Raji (cell line): ENCODE measurements around the gene CALN1.

Source experiments
- POLR2A ChIP-seq: IDR thresholded peaks from 2 replicates; pipeline ENCODE4 v1.6.1; 2011; ENCODE audit warnings: low read depth, low read length, control low read depth; ENCODE audit not compliant: insufficient read depth

The CALN1 gene

DNA sequence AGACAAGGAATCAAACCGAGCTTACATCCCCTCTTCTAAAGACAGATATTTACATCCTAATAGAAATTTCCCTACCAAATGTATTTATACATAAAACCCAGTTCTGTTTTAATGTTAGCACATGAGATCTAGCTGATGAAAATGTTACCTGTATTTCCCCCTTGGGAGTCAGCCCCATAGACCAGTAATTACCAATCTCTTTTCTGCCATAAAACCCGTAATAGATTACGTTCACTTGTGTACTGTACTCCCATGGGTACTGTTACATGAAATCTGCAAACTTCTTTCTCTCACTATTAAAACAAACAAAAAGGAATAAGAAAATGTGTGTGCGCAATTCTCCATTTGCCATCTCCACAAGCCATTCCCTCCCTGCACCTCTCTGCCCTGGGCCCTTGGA, 450.9 kb downstream of the CALN1 start:
- TF ChIP-seq POLR2A, result no peak

DNA sequence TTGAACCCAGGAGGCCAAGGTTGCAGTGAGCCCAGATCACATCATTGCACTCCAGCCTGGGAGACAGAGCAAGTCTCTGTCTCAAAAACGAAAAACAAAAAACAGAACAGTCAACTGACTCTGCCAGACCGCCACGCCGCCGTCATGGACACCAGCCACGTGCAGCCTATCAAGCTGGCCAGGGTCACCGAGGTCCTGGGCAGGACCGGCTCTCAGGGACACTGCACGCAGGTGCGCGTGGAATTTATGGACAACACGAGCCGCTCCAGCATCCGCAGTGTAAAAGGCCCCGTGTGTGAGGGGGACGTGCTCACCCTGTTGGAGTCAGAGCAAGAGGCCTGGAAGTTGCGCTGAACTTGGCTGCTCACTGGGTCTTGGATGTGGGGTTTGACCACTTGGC, 470.0 kb downstream of the CALN1 start:
- no peak for TF ChIP-seq POLR2A

DNA sequence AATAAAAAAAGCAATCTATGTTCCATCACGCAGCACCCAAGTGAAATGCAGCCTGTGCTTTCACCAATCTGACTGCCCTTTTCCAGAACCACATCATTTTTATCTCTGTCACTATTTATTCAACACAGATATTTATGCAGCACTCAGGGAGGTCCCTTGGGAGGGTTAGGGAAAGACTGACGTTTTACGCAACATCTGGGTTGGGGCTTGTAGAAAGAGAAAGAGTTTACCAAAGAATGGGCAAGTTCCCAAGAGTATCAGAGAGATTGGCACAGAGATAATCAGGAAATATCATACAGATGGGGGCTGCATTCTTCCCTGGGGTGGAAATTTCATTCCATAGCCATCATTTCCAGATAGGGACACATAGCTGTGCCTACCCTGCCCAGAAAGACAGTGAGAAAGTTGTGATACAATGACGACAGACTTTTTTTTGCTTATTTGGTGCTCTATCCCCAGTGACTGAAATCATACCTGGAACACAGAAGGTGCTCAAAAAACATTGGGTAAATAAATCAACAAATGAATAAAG, 474.2 kb downstream of the CALN1 start:
- no peak for TF ChIP-seq POLR2A

DNA sequence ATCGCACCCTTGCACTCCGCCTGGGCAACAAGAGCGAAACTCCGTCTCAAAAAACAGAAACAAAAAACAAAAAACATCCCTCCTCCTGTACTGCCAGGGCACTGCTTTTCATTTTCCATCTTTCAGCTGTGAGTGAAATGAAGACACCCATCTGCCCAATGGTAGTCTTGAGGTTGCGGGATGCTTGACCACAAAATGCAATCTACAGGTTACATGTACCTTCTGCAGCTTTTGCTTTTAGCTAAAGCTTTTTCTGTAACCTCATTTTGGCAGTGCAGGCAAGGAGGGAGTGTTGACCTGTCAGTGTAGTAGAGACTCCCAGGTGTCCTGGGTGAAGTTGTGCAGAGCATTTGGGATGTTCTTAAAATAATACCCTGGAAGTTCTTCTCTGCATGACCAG, 476.5 kb downstream of the CALN1 start:
- no peak for TF ChIP-seq POLR2A

DNA sequence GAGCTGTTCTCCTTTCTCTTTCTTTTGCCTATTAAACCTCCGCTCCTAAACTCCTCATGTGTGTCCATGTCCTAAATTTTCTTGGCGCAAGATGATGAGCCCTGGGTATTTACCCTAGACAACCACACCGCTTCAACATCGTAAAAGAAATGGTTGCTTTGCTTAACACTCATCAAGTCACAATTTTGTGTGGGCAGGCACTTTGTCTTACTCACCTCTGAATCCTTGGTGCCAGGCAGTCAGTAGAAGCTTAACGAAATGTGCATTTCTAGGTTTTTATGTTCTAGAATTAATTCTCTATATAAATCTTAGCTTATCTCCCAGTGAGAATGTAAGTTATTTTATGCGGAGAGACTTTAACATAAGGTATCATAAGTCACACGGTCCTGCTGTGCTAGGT, 478.7 kb downstream of the CALN1 start:
- no peak for TF ChIP-seq POLR2A

DNA sequence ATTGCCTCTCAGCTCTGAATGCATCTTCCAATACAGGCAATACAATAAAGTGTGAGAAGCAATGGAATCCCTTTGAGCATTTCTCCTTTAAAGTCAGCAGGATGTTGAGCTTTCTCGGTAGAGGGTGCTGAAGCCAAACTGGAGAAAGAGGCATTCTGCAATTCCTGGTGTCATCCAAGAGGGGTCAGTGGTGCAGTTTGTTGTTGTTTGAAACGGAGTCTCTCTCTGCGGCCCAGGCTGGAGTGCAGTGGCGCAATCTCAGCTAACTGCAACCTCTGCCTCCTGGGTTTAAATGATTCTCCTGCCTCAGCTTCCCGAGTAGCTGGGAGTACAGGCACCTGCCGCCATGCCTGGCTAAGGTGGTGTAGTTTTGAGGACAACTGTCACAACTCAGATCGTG, 486.5 kb downstream of the CALN1 start:
- TF ChIP-seq POLR2A, result no peak

DNA sequence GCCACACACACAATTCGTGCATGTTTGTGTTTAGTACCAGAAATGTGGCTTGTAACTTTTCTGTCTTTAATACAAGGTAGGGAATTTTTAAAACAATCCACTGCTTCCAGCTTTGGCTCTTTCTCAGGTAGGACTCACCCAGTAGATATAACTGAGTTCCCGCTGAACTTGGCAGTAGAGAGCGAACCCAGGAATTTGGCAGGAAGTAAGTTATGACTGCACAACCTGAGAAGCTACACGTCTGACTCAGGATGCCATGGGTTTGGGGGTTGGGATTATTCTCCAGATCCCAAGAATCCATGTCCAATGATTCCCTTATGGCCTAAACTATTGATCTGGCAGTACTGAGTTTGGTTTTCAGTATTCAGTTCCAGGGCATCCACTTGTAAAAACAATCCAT, 499.7 kb downstream of the CALN1 start:
- no peak for TF ChIP-seq POLR2A

DNA sequence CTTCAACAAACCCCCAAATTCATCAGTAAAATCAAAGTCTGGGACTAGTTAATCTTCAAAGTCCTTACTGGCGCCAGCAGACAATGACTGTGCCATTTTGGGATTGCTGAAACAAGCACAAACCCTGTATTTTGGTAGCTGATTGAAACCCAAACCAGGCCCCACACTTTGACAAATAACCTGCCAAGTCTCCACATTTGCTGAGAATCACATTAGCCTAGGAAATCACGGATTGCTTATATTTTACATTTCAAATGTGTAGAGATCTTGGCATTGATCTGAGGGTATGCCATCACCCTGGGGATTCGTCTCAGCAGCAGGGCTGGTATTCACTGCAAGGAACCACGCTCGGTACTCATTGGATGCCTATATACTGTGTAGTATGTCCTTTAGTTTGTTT, 501.1 kb downstream of the CALN1 start:
- no peak for TF ChIP-seq POLR2A

DNA sequence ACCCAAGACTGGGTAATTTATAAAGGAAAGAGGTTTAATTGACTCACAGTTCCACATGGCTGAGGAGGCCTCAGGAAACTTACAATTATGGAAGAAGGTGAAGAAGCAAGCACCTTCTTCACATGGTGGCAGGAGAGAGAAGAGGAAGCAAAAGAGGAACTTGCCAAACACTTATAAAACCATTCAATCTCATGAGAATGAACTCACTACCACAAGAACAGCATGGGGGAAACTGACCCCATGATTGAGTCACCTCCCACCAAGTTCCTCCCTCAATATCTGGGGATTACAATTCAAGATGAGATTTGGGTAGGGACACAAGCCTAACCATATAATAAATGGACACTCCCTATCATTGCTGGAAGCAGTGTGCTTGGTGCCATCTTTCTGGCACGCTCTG, 506.3 kb downstream of the CALN1 start:
- TF ChIP-seq POLR2A, result no peak

DNA sequence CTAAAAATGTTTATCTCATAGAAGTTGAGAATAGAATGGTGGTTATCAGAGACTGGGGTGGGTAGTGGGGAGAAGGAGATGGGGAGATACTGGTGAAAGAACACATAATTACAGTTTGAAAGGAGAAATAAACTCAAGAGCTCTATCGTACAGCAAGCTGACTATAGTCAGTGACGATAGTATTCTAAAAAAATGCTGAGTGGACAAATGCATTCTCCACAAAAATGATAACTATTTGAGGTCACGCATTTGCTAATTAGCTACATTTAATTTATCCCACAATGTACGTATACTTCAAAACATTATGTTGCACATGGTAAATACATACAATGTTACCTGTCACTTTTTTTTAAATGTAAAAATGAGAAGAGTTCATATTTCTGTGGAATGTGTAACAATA, 507.7 kb downstream of the CALN1 start:
- no peak for TF ChIP-seq POLR2A

DNA sequence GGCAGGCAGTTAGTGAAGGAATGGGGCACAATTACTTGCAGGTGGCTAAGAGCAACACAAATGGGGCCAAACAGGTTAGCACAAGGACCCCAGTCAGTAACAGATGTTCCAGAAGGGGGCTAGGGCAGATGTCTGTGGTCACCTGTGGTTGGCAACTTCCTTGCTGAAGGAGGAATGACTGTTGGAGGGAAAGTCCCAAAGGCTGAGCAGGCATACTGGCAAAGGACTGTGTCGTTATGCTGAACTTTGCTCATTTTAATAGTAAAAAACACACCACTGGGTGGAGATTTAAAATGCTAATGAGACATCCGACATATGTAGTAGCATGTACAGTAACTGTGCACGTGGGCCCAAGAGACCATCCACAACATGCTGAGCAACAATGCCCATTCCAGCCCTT, 511.6 kb downstream of the CALN1 start:
- no peak for TF ChIP-seq POLR2A

DNA sequence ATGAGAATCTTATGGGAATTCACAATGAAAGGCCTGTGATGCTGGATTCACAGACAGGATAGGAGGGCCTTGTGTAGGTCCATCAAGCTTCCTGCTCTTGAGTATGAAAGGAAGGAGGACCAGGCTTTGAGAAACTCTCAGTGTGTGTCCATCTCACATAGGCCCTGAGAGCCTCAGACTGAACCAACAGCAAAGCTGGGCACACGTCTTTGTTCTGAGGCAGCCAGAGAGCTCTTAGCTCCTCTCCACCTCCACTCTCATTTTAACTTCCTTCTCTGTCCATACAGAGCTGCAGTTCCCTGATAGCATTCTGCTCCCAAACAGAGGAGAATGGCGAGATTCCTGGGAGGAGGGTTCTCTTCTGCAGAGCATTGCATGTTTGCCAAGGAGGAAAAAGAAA, 515.6 kb downstream of the CALN1 start:
- TF ChIP-seq POLR2A, result no peak

DNA sequence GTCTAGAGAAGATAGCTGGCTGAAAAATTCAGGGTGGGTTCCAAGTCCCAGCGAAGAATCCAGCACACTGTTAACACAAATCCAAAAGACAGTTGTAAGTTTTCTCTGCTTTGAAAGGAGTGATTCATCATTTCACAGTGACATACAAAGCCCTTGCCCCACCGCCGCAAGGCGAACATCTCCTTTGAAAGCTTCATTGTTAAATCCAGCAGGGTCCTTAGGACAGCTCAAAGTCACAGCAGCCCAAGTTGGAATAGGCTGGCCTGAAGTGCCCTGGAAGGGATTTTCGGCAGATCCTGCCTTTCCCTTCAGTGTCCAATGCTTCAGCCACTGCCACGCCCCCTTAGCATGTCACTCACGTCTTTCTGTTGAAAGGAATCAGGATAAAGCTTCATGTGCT, 526.1 kb downstream of the CALN1 start:
- TF ChIP-seq POLR2A, result no peak

DNA sequence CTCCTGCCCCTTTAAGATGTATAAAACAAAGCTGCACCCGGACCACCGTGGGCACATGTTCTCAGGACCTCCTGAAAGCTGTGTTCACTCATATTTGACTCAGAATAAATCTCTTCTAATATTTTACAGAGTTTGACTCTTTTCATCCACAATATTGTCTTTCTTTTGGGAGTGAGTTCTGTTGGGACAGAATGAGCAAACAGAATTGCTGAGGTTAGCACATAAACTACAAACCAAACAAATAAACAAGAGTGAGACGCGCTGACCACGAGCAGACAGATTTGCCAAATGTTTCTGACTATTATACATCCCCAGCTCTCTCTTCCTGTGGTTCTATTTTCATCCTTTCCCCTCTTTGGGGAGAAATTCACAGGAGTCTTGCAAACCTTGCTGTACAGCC, 526.7 kb downstream of the CALN1 start:
- no peak for TF ChIP-seq POLR2A

DNA sequence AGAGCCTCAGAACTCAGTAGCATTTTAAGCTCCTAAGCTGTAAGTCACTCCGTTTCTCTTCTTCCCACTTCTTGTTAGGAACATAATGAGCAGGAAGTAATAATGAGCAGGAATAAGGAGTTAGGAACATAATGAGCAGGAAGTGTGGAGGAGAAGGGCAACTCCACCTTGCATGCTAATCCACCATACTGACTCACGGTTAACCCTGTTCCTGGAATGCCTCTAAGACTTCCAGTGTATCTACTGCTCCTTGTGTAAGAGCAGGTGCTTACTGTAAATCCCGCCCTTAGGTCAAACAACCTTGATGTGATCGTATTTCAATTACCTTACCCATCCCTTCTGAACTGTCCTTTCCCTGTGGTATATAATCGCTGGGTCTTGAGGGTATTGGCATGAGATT, 528.7 kb downstream of the CALN1 start:
- TF ChIP-seq POLR2A, result no peak

DNA sequence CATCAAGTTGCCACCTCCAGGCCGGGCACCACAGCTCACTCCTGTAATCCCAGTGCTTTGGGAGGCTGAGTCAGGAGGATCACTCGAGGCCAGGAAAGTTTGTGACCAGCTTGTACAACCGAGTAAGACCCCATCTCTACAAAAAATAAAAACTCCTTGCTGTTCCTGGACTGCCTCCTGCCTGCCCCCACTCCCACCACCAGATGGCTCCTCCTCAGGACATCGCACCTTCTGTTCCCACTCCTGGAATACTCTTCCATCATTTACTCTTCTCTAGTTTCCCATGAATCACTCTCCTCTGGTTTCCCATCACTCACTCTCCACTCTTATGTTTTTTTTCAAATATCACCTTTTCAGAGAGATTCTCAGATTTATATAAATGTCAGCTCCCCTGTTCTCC, 540.7 kb downstream of the CALN1 start:
- no peak for TF ChIP-seq POLR2A

DNA sequence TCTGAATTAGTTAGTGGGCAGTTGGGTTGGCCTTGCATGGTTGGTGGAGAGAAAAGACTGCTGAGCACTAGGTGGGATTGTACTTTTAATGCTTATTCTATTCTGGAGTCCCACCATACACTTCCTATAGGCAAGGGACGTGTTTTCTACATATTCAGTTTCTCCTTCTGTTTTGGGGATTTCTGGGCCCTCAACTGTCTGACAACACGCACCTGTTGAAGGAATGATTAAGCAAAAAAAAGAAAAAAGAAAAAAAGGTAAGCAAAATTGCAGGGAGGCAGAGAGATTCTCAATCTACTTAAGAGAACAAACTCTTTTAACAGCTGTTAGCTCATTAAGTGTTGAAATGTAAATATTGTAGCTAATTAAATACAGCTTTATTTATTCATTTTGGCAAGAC, 541.3 kb downstream of the CALN1 start:
- TF ChIP-seq POLR2A, result no peak

DNA sequence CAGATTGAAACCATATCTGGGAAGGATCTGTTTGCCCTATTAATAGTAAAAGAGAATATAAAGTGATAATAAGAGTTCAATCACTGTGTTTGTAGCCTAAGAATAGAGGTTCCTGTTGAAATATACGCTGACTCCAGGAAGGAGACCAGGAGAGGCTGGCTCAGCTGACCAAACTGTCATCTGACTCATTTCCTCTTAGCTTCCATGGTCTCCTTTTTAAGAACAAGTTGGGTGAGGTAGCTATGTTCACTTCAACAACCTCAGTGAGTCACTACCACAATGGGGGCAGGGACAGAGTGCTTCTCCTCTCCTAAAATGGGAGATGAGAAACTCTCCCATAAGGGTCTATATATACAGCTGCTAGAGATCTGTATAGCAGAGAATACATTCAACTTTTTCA, 543.3 kb downstream of the CALN1 start:
- TF ChIP-seq POLR2A, result no peak
